Measurements from ENCODE around the gene SLC66A1. TPM values are rescaled to one million over a fixed set of nuclear protein-coding genes. Genes with fewer than 3 reads are reported as not detected.

The SLC66A1 gene
- total and polyA plus RNA-seq, 2 of the 13 experiments (the other 11 are each of a cell fraction or from before 2014, with no cell fraction given), result 15.4 to 18.9 TPM

DNA sequence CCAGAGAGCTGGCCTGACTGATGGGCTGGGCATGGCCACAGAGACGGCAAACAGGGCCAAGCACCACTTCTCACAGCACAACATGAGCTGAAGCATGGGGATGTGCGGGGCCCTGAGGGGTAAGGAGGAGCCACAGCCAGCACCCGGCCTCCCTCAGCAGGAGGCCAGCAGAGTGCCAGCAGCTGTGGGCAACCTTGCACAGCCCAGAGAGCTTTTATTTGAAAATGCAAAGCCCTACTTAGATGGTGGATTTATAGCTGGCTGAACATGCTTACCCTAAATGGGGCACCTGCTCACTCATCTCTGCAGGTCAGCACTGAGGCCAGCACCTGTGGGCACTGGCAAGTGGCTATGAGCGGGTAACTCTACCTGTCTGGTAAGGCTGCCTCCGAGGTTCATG, 44.1 kb downstream of the SLC66A1 start (continued):
- TF ChIP-seq, protein P1, sequence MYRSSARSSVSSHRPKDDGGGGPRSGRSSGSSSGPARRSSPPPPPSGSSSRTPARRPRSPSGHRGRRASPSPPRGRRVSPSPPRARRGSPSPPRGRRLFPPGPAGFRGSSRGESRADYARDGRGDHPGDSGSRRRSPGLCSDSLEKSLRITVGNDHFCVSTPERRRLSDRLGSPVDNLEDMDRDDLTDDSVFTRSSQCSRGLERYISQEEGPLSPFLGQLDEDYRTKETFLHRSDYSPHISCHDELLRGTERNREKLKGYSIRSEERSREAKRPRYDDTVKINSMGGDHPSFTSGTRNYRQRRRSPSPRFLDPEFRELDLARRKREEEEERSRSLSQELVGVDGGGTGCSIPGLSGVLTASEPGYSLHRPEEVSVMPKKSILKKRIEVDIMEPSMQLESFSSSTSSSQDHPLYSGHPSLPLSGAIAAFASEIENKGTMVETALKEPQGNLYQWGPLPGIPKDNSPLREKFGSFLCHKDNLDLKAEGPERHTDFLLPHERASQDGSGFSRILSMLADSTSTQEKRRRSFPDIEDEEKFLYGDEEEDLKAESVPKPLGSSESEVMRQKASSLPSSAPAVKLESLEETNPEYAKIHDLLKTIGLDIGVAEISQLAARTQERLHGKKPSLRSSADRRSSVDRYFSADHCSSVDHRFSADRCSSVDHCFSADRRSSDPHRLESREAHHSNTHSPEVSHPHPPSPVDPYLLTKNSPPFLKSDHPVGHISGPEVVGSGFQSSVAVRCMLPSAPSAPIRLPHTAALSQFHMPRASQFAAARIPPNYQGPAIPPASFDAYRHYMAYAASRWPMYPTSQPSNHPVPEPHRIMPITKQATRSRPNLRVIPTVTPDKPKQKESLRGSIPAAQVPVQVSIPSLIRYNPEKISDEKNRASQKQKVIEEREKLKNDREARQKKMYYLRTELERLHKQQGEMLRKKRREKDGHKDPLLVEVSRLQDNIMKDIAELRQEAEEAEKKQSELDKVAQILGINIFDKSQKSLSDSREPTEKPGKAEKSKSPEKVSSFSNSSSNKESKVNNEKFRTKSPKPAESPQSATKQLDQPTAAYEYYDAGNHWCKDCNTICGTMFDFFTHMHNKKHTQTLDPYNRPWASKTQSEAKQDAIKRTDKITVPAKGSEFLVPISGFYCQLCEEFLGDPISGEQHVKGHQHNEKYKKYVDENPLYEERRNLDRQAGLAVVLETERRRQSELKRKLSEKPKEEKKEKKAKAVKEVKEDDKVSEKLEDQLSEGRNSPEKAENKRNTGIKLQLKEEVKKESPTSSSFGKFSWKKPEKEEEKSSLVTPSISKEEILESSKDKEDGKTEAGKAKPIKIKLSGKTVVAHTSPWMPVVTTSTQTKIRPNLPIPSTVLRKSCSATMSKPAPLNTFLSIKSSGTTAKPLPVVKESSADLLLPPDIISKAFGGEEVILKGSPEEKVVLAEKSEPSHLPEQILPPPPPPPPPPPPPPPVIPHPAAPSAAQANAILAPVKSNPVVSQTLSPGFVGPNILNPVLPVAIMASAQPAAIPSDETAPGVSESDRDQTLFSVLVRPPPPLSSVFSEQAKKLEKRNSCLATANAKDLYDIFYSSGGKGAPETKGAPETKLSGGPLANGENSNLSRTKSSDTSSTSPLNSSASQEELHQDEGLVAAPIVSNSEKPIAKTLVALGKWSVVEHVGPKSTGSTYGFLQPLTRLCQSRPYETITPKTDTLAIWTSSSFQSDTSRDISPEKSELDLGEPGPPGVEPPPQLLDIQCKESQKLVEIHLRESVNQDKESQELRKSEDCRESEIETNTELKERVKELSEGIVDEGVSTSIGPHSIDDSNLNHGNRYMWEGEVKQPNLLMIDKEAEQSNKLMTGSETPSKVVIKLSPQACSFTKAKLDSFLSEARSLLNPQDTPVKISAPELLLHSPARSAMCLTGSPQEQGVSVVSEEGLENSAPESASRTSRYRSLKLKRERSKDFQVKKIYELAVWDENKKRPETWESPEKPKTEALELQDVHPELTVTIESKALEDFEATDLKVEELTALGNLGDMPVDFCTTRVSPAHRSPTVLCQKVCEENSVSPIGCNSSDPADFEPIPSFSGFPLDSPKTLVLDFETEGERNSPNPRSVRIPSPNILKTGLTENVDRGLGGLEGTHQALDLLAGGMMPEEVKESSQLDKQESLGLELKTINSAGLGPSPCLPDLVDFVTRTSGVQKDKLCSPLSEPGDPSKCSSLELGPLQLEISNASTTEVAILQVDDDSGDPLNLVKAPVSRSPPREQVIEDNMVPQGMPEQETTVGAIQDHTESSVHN (CRISPR knock-in tag; IDR thresholded peaks at IDR 0.05), result no peak
- TF ChIP-seq ZNF282 (IDR thresholded peaks at IDR 0.05; ENCODE audit: partially characterized antibody), result no peak
- TF ChIP-seq ZSCAN21 (CRISPR knock-in tag; IDR thresholded peaks at IDR 0.05; ENCODE audit: borderline replicate concordance), result no peak
- TF ChIP-seq MEF2D (CRISPR knock-in tag; IDR thresholded peaks at IDR 0.05), result no peak
- TF ChIP-seq, protein P2, sequence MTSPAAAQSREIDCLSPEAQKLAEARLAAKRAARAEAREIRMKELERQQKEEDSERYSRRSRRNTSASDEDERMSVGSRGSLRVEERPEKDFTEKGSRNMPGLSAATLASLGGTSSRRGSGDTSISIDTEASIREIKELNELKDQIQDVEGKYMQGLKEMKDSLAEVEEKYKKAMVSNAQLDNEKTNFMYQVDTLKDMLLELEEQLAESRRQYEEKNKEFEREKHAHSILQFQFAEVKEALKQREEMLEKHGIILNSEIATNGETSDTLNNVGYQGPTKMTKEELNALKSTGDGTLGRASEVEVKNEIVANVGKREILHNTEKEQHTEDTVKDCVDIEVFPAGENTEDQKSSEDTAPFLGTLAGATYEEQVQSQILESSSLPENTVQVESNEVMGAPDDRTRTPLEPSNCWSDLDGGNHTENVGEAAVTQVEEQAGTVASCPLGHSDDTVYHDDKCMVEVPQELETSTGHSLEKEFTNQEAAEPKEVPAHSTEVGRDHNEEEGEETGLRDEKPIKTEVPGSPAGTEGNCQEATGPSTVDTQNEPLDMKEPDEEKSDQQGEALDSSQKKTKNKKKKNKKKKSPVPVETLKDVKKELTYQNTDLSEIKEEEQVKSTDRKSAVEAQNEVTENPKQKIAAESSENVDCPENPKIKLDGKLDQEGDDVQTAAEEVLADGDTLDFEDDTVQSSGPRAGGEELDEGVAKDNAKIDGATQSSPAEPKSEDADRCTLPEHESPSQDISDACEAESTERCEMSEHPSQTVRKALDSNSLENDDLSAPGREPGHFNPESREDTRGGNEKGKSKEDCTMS (CRISPR knock-in tag; conservative IDR thresholded peaks at IDR 0.05), result no peak
- no peak for TF ChIP-seq ATF7 (IDR thresholded peaks at IDR 0.05)
- no peak for TF ChIP-seq ATF7 (CRISPR knock-in tag; IDR thresholded peaks at IDR 0.05)

Data from HepG2 (cell line).